H1 (cell line): Measurements from ENCODE around the gene MAML3. TPM values are rescaled to one million over a fixed set of nuclear protein-coding genes. Genes with fewer than 3 reads are reported as not detected.

Source experiments
- ASH2L ChIP-seq: fragments of 200-600, 300-600 bp; sonication (generic); IDR thresholded peaks from one replicate; pipeline ENCODE4 v1.7.1; 2017; ENCODE audit warnings: low read length
- BACH1 ChIP-seq: IDR thresholded peaks from 2 replicates; pipeline ENCODE4 v1.6.1; 2012; ENCODE audit warnings: low read length, improper control_type of control experiment
- E2F6 ChIP-seq: IDR thresholded peaks from 2 replicates; pipeline ENCODE4 v1.6.1; 2012; ENCODE audit warnings: inconsistent platforms
- EGR1 ChIP-seq: IDR thresholded peaks from 2 replicates; pipeline ENCODE4 v1.6.1; 2011; ENCODE audit warnings: low read depth, low read length, borderline replicate concordance
- EZH2 ChIP-seq: fragments of 200-600 bp; sonication (generic); IDR thresholded peaks from 2 replicates; pipeline ENCODE4 v1.7.1; 2012; ENCODE audit warnings: low read depth, mild to moderate bottlenecking, moderate library complexity, low read length, inconsistent platforms; ENCODE audit not compliant: severe bottlenecking
- FOSL1 ChIP-seq: IDR thresholded peaks from 2 replicates; pipeline ENCODE4 v1.6.1; 2011; ENCODE audit warnings: mild to moderate bottlenecking, low read depth, low read length, moderate library complexity; ENCODE audit not compliant: insufficient read depth
- GTF2F1 ChIP-seq: IDR thresholded peaks from 2 replicates; pipeline ENCODE4 v1.6.1; 2012; ENCODE audit warnings: low read depth, low read length, improper control_type of control experiment, borderline replicate concordance
- JUN ChIP-seq: IDR thresholded peaks from 2 replicates; pipeline ENCODE4 v1.6.1; 2011; ENCODE audit warnings: low read depth, mild to moderate bottlenecking, improper control_type of control experiment, low read length
- JUND ChIP-seq: IDR thresholded peaks from 2 replicates; pipeline ENCODE4 v1.6.1; 2011; ENCODE audit warnings: mild to moderate bottlenecking, improper control_type of control experiment, low read length
- KDM1A ChIP-seq: fragments of 200-600, 300-600 bp; sonication (generic); IDR thresholded peaks from 2 replicates; pipeline ENCODE4 v1.7.1; 2016; ENCODE audit warnings: mild to moderate bottlenecking, low read length, borderline replicate concordance
- KDM5A ChIP-seq: fragments of 200-600 bp; IDR thresholded peaks from 2 replicates; pipeline ENCODE4 v1.7.1; 2012; ENCODE audit warnings: mild to moderate bottlenecking, low read length, inconsistent platforms, mixed read lengths
- NANOG ChIP-seq: IDR thresholded peaks from 2 replicates; pipeline ENCODE4 v1.6.1; 2011; ENCODE audit warnings: low read length, low read depth, mild to moderate bottlenecking, inconsistent platforms; ENCODE audit not compliant: insufficient read depth, poor library complexity, severe bottlenecking
- NRF1 ChIP-seq: IDR thresholded peaks from 2 replicates; pipeline ENCODE4 v1.6.1; 2011; ENCODE audit warnings: mild to moderate bottlenecking, low read depth, low read length, improper control_type of control experiment
- POLR2A ChIP-seq, 2 experiments: IDR thresholded peaks; 1 replicate in 1 of 2; 2 replicates in 1 of 2; pipeline ENCODE4 v1.6.1; 2011; ENCODE audit warnings: low read depth in 2 of 2, low read length in 2 of 2, mild to moderate bottlenecking in 2 of 2; ENCODE audit errors: control extremely low read depth in 1 of 2
- POU5F1 ChIP-seq: IDR thresholded peaks from 2 replicates; pipeline ENCODE4 v1.6.1; 2011; ENCODE audit warnings: low read depth, mild to moderate bottlenecking, low read length, moderate library complexity
- RAD21 ChIP-seq, 2 experiments: IDR thresholded peaks in 1 of 2; conservative IDR thresholded peaks in 1 of 2; 2 replicates each; pipeline ENCODE4 v1.6.1; 2011; ENCODE audit warnings: low read depth in 2 of 2, low read length in 2 of 2, improper control_type of control experiment in 1 of 2, inconsistent platforms in 1 of 2, mild to moderate bottlenecking in 1 of 2, moderate library complexity in 1 of 2
- RXRA ChIP-seq: IDR thresholded peaks from 2 replicates; pipeline ENCODE4 v1.6.1; 2011; ENCODE audit warnings: low read depth, mild to moderate bottlenecking, low read length, moderate library complexity; ENCODE audit not compliant: insufficient read depth
- SP1 ChIP-seq: IDR thresholded peaks from 2 replicates; pipeline ENCODE4 v1.6.1; 2011; ENCODE audit warnings: low read depth, low read length
- TAF7 ChIP-seq: optimal IDR thresholded peaks from 2 replicates; pipeline ENCODE3; 2011; ENCODE audit warnings: low read depth, mild to moderate bottlenecking, inconsistent platforms, low read length, moderate library complexity, borderline replicate concordance
- TBP ChIP-seq: IDR thresholded peaks from 2 replicates; pipeline ENCODE4 v1.6.1; 2011; ENCODE audit warnings: low read depth, low read length, improper control_type of control experiment
- TEAD4 ChIP-seq: IDR thresholded peaks from 2 replicates; pipeline ENCODE4 v1.6.1; 2012; ENCODE audit warnings: low read depth, low read length, inconsistent platforms, mixed read lengths
- USF2 ChIP-seq: IDR thresholded peaks from 2 replicates; pipeline ENCODE4 v1.6.1; 2011; ENCODE audit warnings: low read length, improper control_type of control experiment
- YY1 ChIP-seq: IDR thresholded peaks from 2 replicates; pipeline ENCODE4 v1.6.1; 2011; ENCODE audit warnings: low read depth, mild to moderate bottlenecking, low read length
- polyA plus RNA-seq, 7 experiments: library from polyadenylated mRNA; depleted of rRNA in 3 of 7; stranded (reverse) in 5 of 7; unstranded in 2 of 7; fragments of >200 nt in 5 of 7; fragments of 200-250 nt in 2 of 7; gene quantifications; 1 replicate in 5 of 7; 2 replicates in 1 of 7; 4 replicates in 1 of 7; pipeline versions ENCODE4 v1.2.1 to v1.2.3, GENCODE V29; 2011 to 2013; ENCODE audit warnings: missing spikeins in 2 of 7, mixed read lengths in 2 of 7
- total RNA-seq: library from RNA; stranded (reverse); fragmentation: NEBNext Ultra II Directional; extraction: Animal tissue kit (Norgen Biotek cat#: 25700); gene quantifications from 2 replicates; pipeline ENCODE4 v1.2.1, GENCODE V29; 2021
- TF ChIP-seq, protein P1 (sequence below): IDR thresholded peaks from 2 replicates; pipeline ENCODE4 v1.6.1; 2011; ENCODE audit warnings: low read depth, mild to moderate bottlenecking, low read length; ENCODE audit not compliant: insufficient read depth

The MAML3 gene
- total and polyA plus RNA-seq, 2 of the 8 experiments (the other 6 are each of a cell fraction or from before 2014, with no cell fraction given), result 2.1 to 5.7 TPM

DNA sequence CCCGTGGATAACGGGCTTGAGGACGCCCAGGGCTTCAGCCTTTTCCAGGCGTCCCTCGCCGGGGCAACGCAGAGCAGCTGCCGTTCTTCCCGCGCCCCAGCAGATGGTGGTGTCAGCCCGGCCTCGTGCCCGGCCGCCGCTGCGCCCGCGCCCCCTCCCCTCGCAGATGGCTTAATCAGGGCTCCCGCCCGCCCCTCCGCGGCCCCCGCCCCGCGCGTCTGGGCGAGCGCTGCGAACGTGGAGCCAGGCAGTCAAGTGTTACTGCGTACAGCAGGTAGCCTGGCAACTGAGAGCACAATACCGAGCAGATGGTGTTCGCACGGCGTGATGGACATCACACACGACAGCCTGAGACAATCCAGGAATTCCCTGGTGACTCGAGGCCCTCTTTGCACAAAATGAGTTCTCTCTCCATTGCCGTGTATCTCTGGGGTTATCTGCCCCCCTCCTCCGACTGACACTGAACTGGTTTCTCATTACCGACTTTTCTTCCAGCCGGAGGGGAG, 419.1 kb downstream of the MAML3 start (continued):
- TF ChIP-seq NANOG, result peak; percentile 34
- TF ChIP-seq NRF1, result no peak
- no peak for TF ChIP-seq RXRA
- TF ChIP-seq E2F6, result peak; percentile 97
- TF ChIP-seq TAF7, result no peak
- TF ChIP-seq POU5F1, result no peak
- TF ChIP-seq ASH2L, result peak; percentile 66
- TF ChIP-seq POLR2A (IDR thresholded peaks at IDR 0.05; ENCODE audit: control extremely low read depth in 1 of 2, low read depth in 2 of 2, low read length in 2 of 2), result no peak; a peak in 1 of 3 replicates
- TF ChIP-seq GTF2F1, result no peak
- TF ChIP-seq, protein P1, sequence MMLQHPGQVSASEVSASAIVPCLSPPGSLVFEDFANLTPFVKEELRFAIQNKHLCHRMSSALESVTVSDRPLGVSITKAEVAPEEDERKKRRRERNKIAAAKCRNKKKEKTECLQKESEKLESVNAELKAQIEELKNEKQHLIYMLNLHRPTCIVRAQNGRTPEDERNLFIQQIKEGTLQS, result no peak
- no peak for TF ChIP-seq KDM1A
- no peak for TF ChIP-seq KDM5A
- peak; percentile 48; the same call in 1 of the 2 replicates for TF ChIP-seq BACH1
- TF ChIP-seq YY1, result no peak
- no peak for TF ChIP-seq SP1
- TF ChIP-seq TEAD4, result no peak; the same call in 1 of the 2 replicates
- TF ChIP-seq JUN, result no peak
- peak; percentile 90 to 93 for TF ChIP-seq RAD21 (IDR thresholded peaks at IDR 0.05 in 1 of 2, conservative IDR thresholded peaks at IDR 0.05 in 1 of 2; ENCODE audit: low read depth in 2 of 2, low read length in 2 of 2)
- TF ChIP-seq JUND, result 0 out of 2 replicates have a peak, but pooled peaks have one; percentile 11
- no peak for TF ChIP-seq FOSL1
- no peak for TF ChIP-seq TBP
- TF ChIP-seq EGR1, result 0 out of 2 replicates have a peak, but pooled peaks have one; percentile 37
- TF ChIP-seq EZH2, result no peak
- TF ChIP-seq USF2, result no peak
